GM18517 (cell line): ENCODE measurements around the gene PARD6G.

Source experiments
- ATAC-seq: cut with Tn5 transposase; IDR thresholded peaks from one replicate; pipeline ENCODE4 v1.9.1; 2021; ENCODE audit warnings: mild to moderate bottlenecking, moderate library complexity; ENCODE audit not compliant: unreplicated experiment

PARD6G gene

GRCh38 chr18:80119111-80119510, 128.2 kb downstream of the PARD6G start:
- no peak for ATAC-seq

- ATAC-seq = no peak
Observed at GRCh38 chr18:80115035-80115434, 132.3 kb downstream of the PARD6G start.

- no peak for ATAC-seq
Observed at GRCh38 chr18:80112624-80113248, 134.6 kb downstream of the PARD6G start.

GRCh38 chr18:80109676-80110078, 137.6 kb downstream of the PARD6G start:
- no peak for ATAC-seq

- peak; percentile 62 for ATAC-seq
Observed at GRCh38 chr18:80108739-80109675, 138.3 kb downstream of the PARD6G start, which contains the start of gene ADNP2. ADNP2 (plus strand) TSS chr18:80109262; CDS start chr18:80117543, 8,281 bp downstream.

GRCh38 chr18:80108121-80108536, 139.2 kb downstream of the PARD6G start:
- no peak for ATAC-seq

- no peak for ATAC-seq
Observed at GRCh38 chr18:80107426-80107825, 139.9 kb downstream of the PARD6G start.
